ENCODE measurements around the gene CAVIN3. TPM values are rescaled to one million over a fixed set of nuclear protein-coding genes. Genes with fewer than 3 reads are reported as not detected.

The CAVIN3 gene
- total and polyA plus RNA-seq, 2 of the 8 experiments (the other 6 are each of a cell fraction or from before 2014, with no cell fraction given): 17.7 to 26.4 TPM

- no peak overlapping the region for H2AK5ac ChIP-seq (ENCODE audit: low read depth, low read length)
- no peak overlapping the region for H3K4me2 ChIP-seq (ENCODE audit: insufficient read depth in 1 of 2, low read depth in 2 of 2, low read length in 2 of 2)
- no peaks in the 10 kb centered on the region for H3K79me2 ChIP-seq (ENCODE audit: control insufficient read depth in 1 of 2, insufficient read depth in 2 of 2, low read length in 2 of 2)
- no peak overlapping the region for H2BK5ac ChIP-seq (ENCODE audit: low read depth, low read length)
- H4K91ac ChIP-seq (replicated peaks; ENCODE audit: insufficient read length, low read length): no peak overlapping the region
- no peaks in the 10 kb centered on the region for H3K36me3 ChIP-seq (ENCODE audit: control insufficient read depth in 2 of 4, insufficient read depth in 4 of 4, low read length in 3 of 4)
- DNase-seq (ENCODE audit: low read depth in 1 of 2, low spot score in 2 of 2) (no peak), FAIRE-seq (no peak)
- no peak overlapping the region for H2BK15ac ChIP-seq (ENCODE audit: low read length)
- H2AFZ ChIP-seq (ENCODE audit: low read length): no peak overlapping the region
- no peak overlapping the region for H3K4ac ChIP-seq (replicated peaks; ENCODE audit: insufficient read length, low read depth, low read length)
- no peak overlapping the region for H3K4me3 ChIP-seq (ENCODE audit: extremely low read depth in 1 of 4, insufficient read depth in 2 of 4, low read depth in 3 of 4, low read length in 4 of 4)
- 0 out of 4 replicates have a peak, but pooled peaks cover 0 to 4% of the 10 kb centered on the region in 2 experiments for H3K9me3 ChIP-seq (ENCODE audit: insufficient read depth in 2 of 2, low read depth in 1 of 2, low read length in 1 of 2)
- H2BK12ac ChIP-seq (ENCODE audit: low read depth, low read length): no peak overlapping the region
- H3K27ac ChIP-seq (ENCODE audit: low read depth, low read length): no peak overlapping the region
- H3K18ac ChIP-seq (ENCODE audit: extremely low read depth, low read length): no peak overlapping the region
- H3K23ac ChIP-seq (ENCODE audit: insufficient read length): no peak overlapping the region
- H3K79me1 ChIP-seq (ENCODE audit: low read depth, low read length): no peaks in the 10 kb centered on the region; the same call in 1 of the 2 replicates
- H3K9ac ChIP-seq (replicated peaks in 1 of 4; ENCODE audit: extremely low read depth in 1 of 4, low read depth in 3 of 4, low read length in 3 of 4): no peak overlapping the region
- no peak overlapping the region for H3K14ac ChIP-seq (ENCODE audit: insufficient read length)
- H3K56ac ChIP-seq (replicated peaks; ENCODE audit: insufficient read length, low read depth, low read length): no peak overlapping the region
- H2BK20ac ChIP-seq (ENCODE audit: low read length): no peak overlapping the region
- TF ChIP-seq MAFK (IDR thresholded peaks at IDR 0.05; ENCODE audit: low read depth, low read length) (no peak), NRF1 (IDR thresholded peaks at IDR 0.05; ENCODE audit: low read depth, low read length) (no peak), ATF2 (IDR thresholded peaks at IDR 0.05; ENCODE audit: low read length) (no peak), SIX5 (IDR thresholded peaks at IDR 0.05; ENCODE audit: low read depth, low read length) (no peak), EZH2 (IDR thresholded peaks at IDR 0.05; ENCODE audit: low read depth, low read length, severe bottlenecking) (no peak), EP300 (IDR thresholded peaks at IDR 0.05; ENCODE audit: borderline replicate concordance in 1 of 2, low read depth in 2 of 2, low read length in 2 of 2) (no peak), FOSL1 (IDR thresholded peaks at IDR 0.05; ENCODE audit: insufficient read depth, low read depth, low read length) (no peak), NANOG (IDR thresholded peaks at IDR 0.05; ENCODE audit: insufficient read depth, low read depth, low read length, poor library complexity, severe bottlenecking) (no peak), ASH2L (IDR thresholded peaks at IDR 0.05; ENCODE audit: low read length) (no peak), SP1 (IDR thresholded peaks at IDR 0.05; ENCODE audit: low read depth, low read length) (no peak), TAF7 (optimal IDR thresholded peaks at IDR 0.05; ENCODE audit: borderline replicate concordance, low read depth, low read length) (no peak), SRF (IDR thresholded peaks at IDR 0.05; ENCODE audit: low read depth, low read length) (no peak)
- CTCF ChIA-PET (ENCODE audit: partially characterized antibody): interaction anchor here (0.8 to 7.4 kb wide), 13 partner anchors 8 to 359 kb away, joined by 3 to 145 read pairs (median 9); partner anchors contain the start of genes CAVIN3 and CCKBR
- H3K27me3 ChIP-seq (replicated peaks in 1 of 4; ENCODE audit: control insufficient read depth in 3 of 4, extremely low read depth in 1 of 4, insufficient read depth in 3 of 4, low read length in 3 of 4): no peaks in the 10 kb centered on the region
- H4K8ac ChIP-seq (ENCODE audit: extremely low read depth, insufficient read depth, low read length): no peak overlapping the region
- WGBS, 2 experiments (ENCODE audit: extremely low coverage in 1 of 2, insufficient coverage in 1 of 2, insufficient read length in 1 of 2, insufficient replicate concordance in 2 of 2, low coverage in 1 of 2, low lambda C conversion rate in 2 of 2, missing lambda C conversion rate in 1 of 2): 85% methylated on average over 2 of the region's 2 CpGs; no CpG with 5 or more reads in 1 of the 2 experiments
- H4K5ac ChIP-seq (ENCODE audit: insufficient read length, low read depth, low read length): no peak overlapping the region
- H4K20me1 ChIP-seq (replicated peaks in 1 of 2; ENCODE audit: control insufficient read depth in 1 of 2, insufficient read depth in 2 of 2, low read length in 2 of 2): no peaks in the 10 kb centered on the region
- H2BK120ac ChIP-seq (replicated peaks; ENCODE audit: low read depth, low read length): no peak overlapping the region
- H3K23me2 ChIP-seq (ENCODE audit: low read depth, low read length): no peaks in the 10 kb centered on the region
- no peaks in the 10 kb centered on the region for H3K4me1 ChIP-seq (replicated peaks in 1 of 4; ENCODE audit: control insufficient read depth in 3 of 4, insufficient read depth in 4 of 4, low read length in 3 of 4)
- POLR2A ChIA-PET (ENCODE audit: partially characterized antibody): no interaction called here
These were observed 30.2 kb upstream of the CAVIN3 start for GRCh38 chr11:6350486-6350885.

Data from H1 (cell line).